Limb (tissue), 2 donors: Measurements from ENCODE around the gene ZBTB2.
"Not testable (repeated sequence)": the region's sequence is repeated elsewhere in the genome, so short reads cannot be mapped to it uniquely, and the experiment has no call there.

ENCODE experiments used
- DNase-seq, 2 donors: peaks; one replicate each; pipeline ENCODE4 v3.0.0-alpha.2; 2016; ENCODE audit errors: extremely low spot score in 2 of 2

The ZBTB2 gene

GRCh38 chr6:151400473-151400872 lies 9.1 kb upstream of the ZBTB2 start:
- DNase-seq: no peak

GRCh38 chr6:151399679-151400078 lies 8.3 kb upstream of the ZBTB2 start:
- no peak for DNase-seq

- DNase-seq: no peak
These were observed 2.1 kb upstream of the ZBTB2 start for GRCh38 chr6:151393410-151393809.

GRCh38 chr6:151392427-151392826 lies 1.1 kb upstream of the ZBTB2 start:
- DNase-seq: no peak

- peak; percentile 64 to 93 for DNase-seq
These were observed 398 bp downstream of the ZBTB2 start for GRCh38 chr6:151390851-151391470.

- DNase-seq: peak; percentile 99
These were observed 996 bp downstream of the ZBTB2 start for GRCh38 chr6:151390276-151390850.

- peak in 1 of 2 donors; percentile 76 for DNase-seq
These were observed 1.6 kb downstream of the ZBTB2 start for GRCh38 chr6:151389618-151390275.

- no peak for DNase-seq
These were observed 2.3 kb downstream of the ZBTB2 start for GRCh38 chr6:151388997-151389617.

- no peak for DNase-seq
These were observed 3.1 kb downstream of the ZBTB2 start for GRCh38 chr6:151388236-151388635.

- DNase-seq: no peak
These were observed 4.0 kb downstream of the ZBTB2 start for GRCh38 chr6:151387175-151387970.

GRCh38 chr6:151385177-151385576 lies 6.2 kb downstream of the ZBTB2 start:
- DNase-seq: no peak

- DNase-seq: no peak
These were observed 7.2 kb downstream of the ZBTB2 start for GRCh38 chr6:151384151-151384550.

GRCh38 chr6:151382631-151383030 lies 8.7 kb downstream of the ZBTB2 start:
- not testable (repeated sequence) for DNase-seq

- no peak for DNase-seq
These were observed 9.6 kb downstream of the ZBTB2 start for GRCh38 chr6:151381722-151382121.

GRCh38 chr6:151380848-151381205 lies 10.5 kb downstream of the ZBTB2 start:
- DNase-seq: no peak

GRCh38 chr6:151379933-151380847 lies 11.2 kb downstream of the ZBTB2 start:
- DNase-seq: no peak

- DNase-seq: no peak
These were observed 14.3 kb downstream of the ZBTB2 start for GRCh38 chr6:151377095-151377494.

GRCh38 chr6:151376440-151376839 lies 14.9 kb downstream of the ZBTB2 start:
- no peak for DNase-seq

- no peak for DNase-seq
These were observed 15.5 kb downstream of the ZBTB2 start for GRCh38 chr6:151375833-151376232.

- DNase-seq: no peak
These were observed 17.2 kb downstream of the ZBTB2 start for GRCh38 chr6:151374036-151374683.
